GM19240 (cell line): ENCODE results near the gene BCHE.

Source experiments
- DNase-seq: peaks from one replicate; pipeline ENCODE4 v3.0.0; 2011; ENCODE audit warnings: low spot score; ENCODE audit not compliant: insufficient read length

BCHE gene

GRCh38 chr3:165753560-165753959 is 83.7 kb downstream of the BCHE start:
- no peak for DNase-seq

GRCh38 chr3:165751637-165752036 is 85.6 kb downstream of the BCHE start:
- no peak for DNase-seq

- no peak for DNase-seq
Measured at GRCh38 chr3:165749821-165750220, 87.4 kb downstream of the BCHE start.

GRCh38 chr3:165749241-165749640 is 88.0 kb downstream of the BCHE start:
- no peak for DNase-seq

- DNase-seq: no peak
Measured at GRCh38 chr3:165748094-165748493, 89.1 kb downstream of the BCHE start.

GRCh38 chr3:165746874-165747273 is 90.3 kb downstream of the BCHE start:
- no peak for DNase-seq

- DNase-seq: no peak
Measured at GRCh38 chr3:165744025-165744424, 93.2 kb downstream of the BCHE start.

GRCh38 chr3:165742351-165742750 is 94.9 kb downstream of the BCHE start:
- no peak for DNase-seq

GRCh38 chr3:165729756-165730155 is 107.5 kb downstream of the BCHE start:
- DNase-seq: no peak

GRCh38 chr3:165728924-165729323 is 108.3 kb downstream of the BCHE start:
- no peak for DNase-seq

GRCh38 chr3:165725296-165725695 is 111.9 kb downstream of the BCHE start:
- DNase-seq: no peak
